ENCODE measurements around the gene TMEM51. TPM values are rescaled to one million over a fixed set of nuclear protein-coding genes. Genes with fewer than 3 reads are reported as not detected.

TMEM51 gene
- total and polyA plus RNA-seq, 9 of the 15 experiments (the other 6 are each of a cell fraction or from before 2014, with no cell fraction given) = 0.06 to 1.4 (median 0.58) TPM

GRCh38 chr1:15128520-15129313, 24.8 kb upstream of the TMEM51 start (continued):
- peak; percentile 92 to 97 (median 95) for TF ChIP-seq CTCF (IDR thresholded peaks at IDR 0.05 in 2 of 3, conservative IDR thresholded peaks at IDR 0.05 in 1 of 3; ENCODE audit: insufficient read depth in 2 of 3, low read depth in 1 of 3, low read length in 3 of 3)
- no peak for TF ChIP-seq ZBTB7A (IDR thresholded peaks at IDR 0.05; ENCODE audit: borderline replicate concordance, control insufficient read depth, low read depth, low read length)
- TF ChIP-seq MYC (IDR thresholded peaks at IDR 0.05; ENCODE audit: low read depth, low read length) = peak; percentile 18; the same call in 1 of the 2 replicates
- no peak for TF ChIP-seq MYC (CRISPR knock-in tag; IDR thresholded peaks at IDR 0.05; ENCODE audit: borderline replicate concordance, low read depth)
- TF ChIP-seq POLR2B (IDR thresholded peaks at IDR 0.05; ENCODE audit: low read depth, partially characterized antibody) = no peak
- no peak for TF ChIP-seq CREB5 (CRISPR knock-in tag; IDR thresholded peaks at IDR 0.05)
- TF ChIP-seq RBM25 (IDR thresholded peaks at IDR 0.05; ENCODE audit: low read depth, low read length, severe bottlenecking) = no peak
- TF ChIP-seq CREB3L1 (IDR thresholded peaks at IDR 0.05; ENCODE audit: borderline replicate concordance, low read depth) = no peak
- TF ChIP-seq DNMT1 (IDR thresholded peaks at IDR 0.05) = no peak
- no peak for TF ChIP-seq E2F8 (IDR thresholded peaks at IDR 0.05; ENCODE audit: low read depth, partially characterized antibody)
- TF ChIP-seq DEAF1 (CRISPR knock-in tag; IDR thresholded peaks at IDR 0.05) = peak; percentile 84
- no peak for TF ChIP-seq ZNF23 (CRISPR knock-in tag; IDR thresholded peaks at IDR 0.05)
- TF ChIP-seq GABPA (tag; conservative IDR thresholded peaks at IDR 0.05; ENCODE audit: low read depth) = no peak
- peak in 1 of 2 experiments; percentile 39; a peak in 1 of 4 replicates for TF ChIP-seq SRF (CRISPR knock-in tag; IDR thresholded peaks at IDR 0.05)
- no peak for TF ChIP-seq MCM7 (IDR thresholded peaks at IDR 0.05)
- no peak for TF ChIP-seq NR3C1 (CRISPR knock-in tag; IDR thresholded peaks at IDR 0.05)
- TF ChIP-seq MAFF (IDR thresholded peaks at IDR 0.05; ENCODE audit: low read length) = no peak
- TF ChIP-seq POLR2G (IDR thresholded peaks at IDR 0.05; ENCODE audit: low read depth, low read length) = no peak
